Activated CD4-positive, alpha-beta T cell treated with anti-CD3 and anti-CD28 coated beads, Interleukin-2, amount 50 U/mL, for 1 hour (primary cell): ENCODE measurements around the gene NEDD4L.

Experiments used
- DNase-seq: peaks from one replicate; pipeline ENCODE4 v3.0.0-alpha.2; 2020

Gene NEDD4L

GRCh38 chr18:58438958-58439300 lies 394.9 kb downstream of the NEDD4L start:
- no peak for DNase-seq

- no peak for DNase-seq
These were observed 399.6 kb downstream of the NEDD4L start for GRCh38 chr18:58443671-58444070.

GRCh38 chr18:58446391-58447060 lies 402.5 kb downstream of the NEDD4L start:
- DNase-seq = no peak

GRCh38 chr18:58447402-58448095 lies 403.5 kb downstream of the NEDD4L start:
- DNase-seq = no peak

GRCh38 chr18:58449464-58449863 lies 405.4 kb downstream of the NEDD4L start:
- no peak for DNase-seq
